Neural cell (in vitro differentiated cells): ENCODE data around the gene TMOD4.

ENCODE experiments used
- EP300 ChIP-seq: fragments of 450-650 bp; conservative IDR thresholded peaks from 2 replicates; pipeline ENCODE4 v1.6.1; 2014; ENCODE audit warnings: antibody characterized with exemption, mild to moderate bottlenecking, moderate library complexity; ENCODE audit not compliant: poor library complexity, severe bottlenecking
- EZH2 ChIP-seq: fragments of 200-600, 300-800 bp; shearing (Covaris generic), sonication (generic); IDR thresholded peaks from 2 replicates; pipeline ENCODE4 v1.6.1; 2014; ENCODE audit warnings: antibody characterized with exemption, low read length, borderline replicate concordance, mild to moderate bottlenecking; ENCODE audit not compliant: insufficient read depth, poor library complexity, severe bottlenecking
- MXI1 ChIP-seq: fragments of 450-650 bp; conservative IDR thresholded peaks from 2 replicates; pipeline ENCODE4 v1.6.1; 2014; ENCODE audit warnings: antibody characterized with exemption, mild to moderate bottlenecking; ENCODE audit not compliant: poor library complexity, severe bottlenecking
- POLR2AphosphoS5 ChIP-seq: IDR thresholded peaks from 2 replicates; pipeline ENCODE4 v1.6.1; 2012
- RAD21 ChIP-seq: fragments of 450-650 bp; conservative IDR thresholded peaks from 2 replicates; pipeline ENCODE4 v1.6.1; 2014; ENCODE audit warnings: antibody characterized with exemption, mild to moderate bottlenecking, moderate library complexity
- SMC3 ChIP-seq: fragments of 450-650 bp; conservative IDR thresholded peaks from 2 replicates; pipeline ENCODE4 v1.6.1; 2014; ENCODE audit warnings: antibody characterized with exemption, mild to moderate bottlenecking, moderate library complexity; ENCODE audit not compliant: poor library complexity
- TAF1 ChIP-seq: IDR thresholded peaks from 2 replicates; pipeline ENCODE4 v1.6.1; 2012; ENCODE audit warnings: low read depth
- TF ChIP-seq, protein P1 (sequence below): fragments of 450-650 bp; IDR thresholded peaks from 2 replicates; pipeline ENCODE4 v1.5.1; 2014; ENCODE audit warnings: antibody characterized with exemption, mild to moderate bottlenecking, moderate library complexity; ENCODE audit not compliant: poor library complexity, severe bottlenecking

GRCh38 chr1:151167116-151167515, 8.7 kb downstream of the TMOD4 start:
- TF ChIP-seq POLR2AphosphoS5, result no peak
- TF ChIP-seq, protein P1, sequence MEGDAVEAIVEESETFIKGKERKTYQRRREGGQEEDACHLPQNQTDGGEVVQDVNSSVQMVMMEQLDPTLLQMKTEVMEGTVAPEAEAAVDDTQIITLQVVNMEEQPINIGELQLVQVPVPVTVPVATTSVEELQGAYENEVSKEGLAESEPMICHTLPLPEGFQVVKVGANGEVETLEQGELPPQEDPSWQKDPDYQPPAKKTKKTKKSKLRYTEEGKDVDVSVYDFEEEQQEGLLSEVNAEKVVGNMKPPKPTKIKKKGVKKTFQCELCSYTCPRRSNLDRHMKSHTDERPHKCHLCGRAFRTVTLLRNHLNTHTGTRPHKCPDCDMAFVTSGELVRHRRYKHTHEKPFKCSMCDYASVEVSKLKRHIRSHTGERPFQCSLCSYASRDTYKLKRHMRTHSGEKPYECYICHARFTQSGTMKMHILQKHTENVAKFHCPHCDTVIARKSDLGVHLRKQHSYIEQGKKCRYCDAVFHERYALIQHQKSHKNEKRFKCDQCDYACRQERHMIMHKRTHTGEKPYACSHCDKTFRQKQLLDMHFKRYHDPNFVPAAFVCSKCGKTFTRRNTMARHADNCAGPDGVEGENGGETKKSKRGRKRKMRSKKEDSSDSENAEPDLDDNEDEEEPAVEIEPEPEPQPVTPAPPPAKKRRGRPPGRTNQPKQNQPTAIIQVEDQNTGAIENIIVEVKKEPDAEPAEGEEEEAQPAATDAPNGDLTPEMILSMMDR, result no peak
- TF ChIP-seq MXI1, result no peak
- TF ChIP-seq EZH2, result no peak
- no peak for TF ChIP-seq EP300
- TF ChIP-seq TAF1, result no peak
- no peak for TF ChIP-seq SMC3
- TF ChIP-seq RAD21, result no peak
